HT-29 (cell line): ENCODE data around the gene KIAA0586. TPM values are rescaled to one million over a fixed set of nuclear protein-coding genes. Genes with fewer than 3 reads are reported as not detected.
"Not testable (repeated sequence)": the region's sequence is repeated elsewhere in the genome, so short reads cannot be mapped to it uniquely, and the experiment has no call there.

ENCODE experiments used
- DNase-seq: peaks from one replicate; pipeline ENCODE4 v3.0.0-alpha.2; 2015; ENCODE audit warnings: low spot score
- total RNA-seq: library from RNA; depleted of rRNA; stranded (reverse); fragments of >200 nt; shearing (Covaris generic); gene quantifications from 2 replicates; pipeline ENCODE4 v1.2.3, GENCODE V29; 2014

KIAA0586 gene
- total RNA-seq, 1 experiment from 2014 or later = 5.0 TPM

DNA sequence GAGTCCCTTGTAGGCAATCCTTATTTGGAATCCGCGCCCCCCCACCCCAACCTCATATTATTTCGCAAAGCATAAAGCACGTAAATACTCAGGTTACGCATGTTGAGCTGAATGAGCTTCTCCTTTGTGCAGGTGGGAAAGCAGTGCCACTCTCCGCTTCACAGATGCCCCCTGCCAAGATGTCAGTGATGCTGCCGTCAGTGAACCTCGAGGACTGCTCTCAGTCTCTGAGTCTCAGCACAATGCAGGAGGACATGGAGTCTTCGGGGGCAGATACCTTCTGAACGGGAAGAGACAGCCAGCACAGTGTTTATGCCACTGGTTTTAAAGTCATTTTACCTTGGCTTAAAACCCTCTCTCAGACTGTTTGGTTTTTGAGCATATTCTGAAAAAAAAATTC is 120.1 kb downstream of the KIAA0586 start:
- no peak for DNase-seq

DNA sequence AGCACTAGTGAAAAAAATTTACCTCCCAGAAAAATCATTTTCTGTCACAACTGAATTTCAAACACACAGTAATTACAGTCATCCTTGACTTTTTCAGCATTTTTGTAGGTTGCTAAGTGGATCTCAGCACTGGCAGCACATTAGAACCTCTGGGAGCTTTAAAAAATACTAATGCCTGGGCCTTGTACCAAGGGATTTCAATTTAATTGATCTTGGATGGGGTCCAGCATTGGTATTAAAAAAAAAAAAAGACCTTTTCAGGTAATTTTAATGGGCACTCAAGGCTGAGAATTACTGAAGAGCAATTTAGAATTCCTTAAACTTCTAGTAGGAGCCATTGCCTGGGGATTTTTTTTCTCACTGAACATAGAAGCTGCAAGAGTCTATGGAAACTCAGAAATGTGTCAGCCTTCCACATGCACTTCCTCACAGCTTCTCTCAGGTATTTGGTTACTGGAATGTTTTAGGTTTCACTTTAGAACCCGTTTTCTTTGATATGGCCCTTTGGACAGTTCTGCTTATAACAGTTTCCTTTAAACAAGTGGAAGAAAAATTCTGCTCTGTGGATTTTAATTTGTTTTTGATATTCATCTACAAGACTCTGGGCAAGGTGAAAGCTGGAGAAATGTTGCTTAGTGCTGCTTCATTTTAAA is 121.7 kb downstream of the KIAA0586 start:
- no peak for DNase-seq

DNA sequence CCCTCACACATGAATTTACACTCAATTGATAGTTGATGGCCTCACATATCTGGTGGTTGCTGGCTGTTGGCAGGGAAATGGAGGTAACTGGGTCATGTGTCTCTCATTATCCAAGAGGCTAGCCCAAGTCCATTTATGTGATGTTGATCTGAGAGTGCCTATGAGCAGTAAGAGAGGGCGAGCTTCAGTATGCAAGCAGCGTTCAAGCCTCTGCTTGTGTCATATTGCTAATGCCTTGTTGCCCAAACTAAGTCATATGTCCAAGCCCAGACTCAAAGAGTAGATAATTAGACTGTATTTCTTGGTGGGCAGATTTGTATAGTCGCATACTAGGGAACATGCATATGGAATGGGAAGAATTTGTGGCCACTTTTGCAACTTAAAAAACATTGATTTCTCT is 126.4 kb downstream of the KIAA0586 start:
- no peak for DNase-seq

DNA sequence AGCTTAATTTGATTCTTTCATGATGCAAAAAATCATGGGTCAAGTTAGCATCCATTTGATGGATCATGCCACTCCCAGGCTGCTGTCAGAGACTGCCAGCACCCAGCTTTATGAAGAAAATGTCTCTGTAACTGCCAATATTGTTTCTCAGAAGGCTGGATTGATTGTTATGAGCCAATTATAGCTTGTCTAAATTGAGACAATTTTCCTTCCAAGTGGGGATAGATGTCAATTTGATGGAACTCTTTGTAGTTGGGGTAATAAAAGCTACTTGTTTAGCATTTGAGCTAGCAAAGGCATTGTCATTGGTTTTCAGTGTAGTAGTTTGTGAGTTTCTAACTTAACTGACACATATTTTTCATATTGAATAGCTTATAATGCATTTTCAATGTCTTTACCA is 128.1 kb downstream of the KIAA0586 start:
- DNase-seq = no peak

DNA sequence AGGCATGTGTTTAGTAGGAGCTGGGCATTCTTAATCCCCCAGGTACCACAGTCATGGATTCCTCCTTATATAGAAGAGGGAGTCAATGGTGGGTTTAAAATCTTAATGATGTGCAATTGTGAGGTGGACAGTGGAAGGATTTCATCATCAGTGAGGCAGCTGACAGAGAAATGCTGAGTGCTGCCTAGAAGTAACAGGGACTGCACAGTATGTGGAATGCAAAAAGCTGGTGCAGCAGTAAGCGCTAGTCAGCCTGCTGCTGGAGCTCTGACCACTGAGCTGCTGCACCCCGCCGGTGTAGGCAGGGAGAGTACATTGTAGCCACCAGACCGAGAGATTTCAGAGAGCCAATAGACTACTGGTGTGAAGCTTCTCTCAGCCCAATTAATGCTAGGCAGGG is 129.7 kb downstream of the KIAA0586 start:
- no peak for DNase-seq

DNA sequence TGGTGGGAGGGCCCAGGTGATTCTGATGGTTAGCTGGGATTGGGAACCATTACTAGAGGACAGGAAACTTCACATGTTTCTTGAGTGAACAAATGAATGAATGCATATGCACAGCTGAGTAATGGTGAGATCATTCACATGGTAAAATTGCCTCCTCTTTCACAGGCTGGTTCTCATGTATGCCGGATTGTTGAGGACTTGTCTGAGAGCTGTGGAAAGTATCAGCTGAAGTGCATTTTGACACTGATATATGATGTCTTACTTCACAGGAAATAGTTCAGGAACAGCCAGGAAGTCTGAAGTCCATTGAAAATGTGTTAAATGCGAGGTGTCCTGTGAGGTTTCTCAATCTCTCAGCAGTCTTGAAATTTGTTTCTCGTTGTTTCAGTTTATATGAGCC is 132.7 kb downstream of the KIAA0586 start:
- DNase-seq = no peak

- DNase-seq = no peak
Observed at GRCh38 chr14:58562141-58562540, 134.6 kb downstream of the KIAA0586 start.

GRCh38 chr14:58563978-58564377 is 136.5 kb downstream of the KIAA0586 start:
- DNase-seq = no peak

DNA sequence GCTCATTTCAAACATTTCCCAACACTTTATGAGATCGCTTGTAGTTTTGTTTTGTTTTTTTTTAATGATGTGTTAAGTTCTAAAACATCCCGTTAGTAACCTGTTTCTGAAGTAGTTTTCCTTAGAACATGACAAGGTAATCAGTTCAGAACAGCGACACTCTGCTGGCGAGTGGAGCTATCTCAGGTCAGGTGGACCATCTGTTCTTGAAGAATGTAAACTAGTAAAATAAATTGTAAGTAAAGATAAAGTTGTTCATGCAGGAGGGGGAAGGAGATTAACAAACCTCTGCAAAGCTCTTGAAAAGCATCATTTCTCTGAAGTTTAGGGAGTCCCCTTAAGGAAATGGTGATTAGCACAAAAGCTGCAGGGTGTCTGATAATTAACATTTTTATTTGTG is 138.3 kb downstream of the KIAA0586 start:
- no peak for DNase-seq

DNA sequence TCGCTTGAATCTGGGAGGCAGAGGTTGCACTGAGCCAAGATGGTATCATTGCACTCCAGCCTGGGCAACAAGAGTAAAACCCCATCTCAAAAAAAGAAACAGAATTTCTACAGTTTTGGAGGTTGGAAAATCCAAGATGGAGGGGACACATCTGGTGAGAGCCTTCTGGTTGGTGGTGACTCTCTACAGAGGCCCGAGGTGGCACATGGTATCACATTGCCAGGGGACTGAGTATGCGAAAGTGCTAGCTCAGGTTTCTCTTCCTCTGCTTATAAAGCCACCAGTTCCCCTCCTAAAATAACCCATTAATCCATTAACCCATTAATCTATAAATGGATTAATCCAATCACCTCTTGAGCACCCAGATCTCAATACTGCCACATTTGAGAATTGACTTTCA is 139.5 kb downstream of the KIAA0586 start:
- no peak for DNase-seq

GRCh38 chr14:58568322-58568721 is 140.8 kb downstream of the KIAA0586 start:
- DNase-seq = no peak

GRCh38 chr14:58571256-58571655 is 143.7 kb downstream of the KIAA0586 start:
- no peak for DNase-seq

DNA sequence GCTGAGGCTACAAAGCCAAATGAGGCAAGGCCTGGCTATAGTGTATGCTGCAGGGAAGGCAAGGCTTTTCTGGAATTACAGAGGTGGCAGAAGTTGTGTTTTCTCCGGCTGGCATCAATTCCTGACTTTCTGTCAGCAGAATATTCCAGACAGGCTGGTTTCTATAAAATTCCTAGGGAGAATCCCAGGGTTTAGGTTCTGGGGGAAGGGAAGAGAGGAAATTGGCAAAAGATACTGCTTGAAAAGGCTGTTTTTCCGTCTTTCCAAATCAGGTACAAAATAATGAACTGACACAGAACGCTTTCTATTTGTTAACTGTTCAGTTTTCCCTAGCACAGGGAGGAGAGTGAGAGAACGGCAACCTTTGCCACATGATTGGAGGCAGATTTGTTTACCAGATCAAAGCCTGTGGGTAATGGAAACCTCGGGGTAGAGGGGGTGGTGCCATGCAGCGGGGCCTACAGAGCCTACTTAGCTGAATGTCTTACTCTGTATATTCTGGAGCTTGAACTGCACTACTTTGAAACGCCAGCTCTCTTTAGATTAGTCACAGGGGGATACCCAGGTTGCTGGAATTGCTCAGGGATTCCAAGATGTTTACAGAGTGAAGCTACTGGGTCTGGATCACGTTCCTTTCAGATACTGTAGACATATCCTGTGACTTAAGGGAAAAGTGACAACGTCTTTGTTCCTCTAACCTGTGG is 144.4 kb downstream of the KIAA0586 start:
- DNase-seq = no peak

DNA sequence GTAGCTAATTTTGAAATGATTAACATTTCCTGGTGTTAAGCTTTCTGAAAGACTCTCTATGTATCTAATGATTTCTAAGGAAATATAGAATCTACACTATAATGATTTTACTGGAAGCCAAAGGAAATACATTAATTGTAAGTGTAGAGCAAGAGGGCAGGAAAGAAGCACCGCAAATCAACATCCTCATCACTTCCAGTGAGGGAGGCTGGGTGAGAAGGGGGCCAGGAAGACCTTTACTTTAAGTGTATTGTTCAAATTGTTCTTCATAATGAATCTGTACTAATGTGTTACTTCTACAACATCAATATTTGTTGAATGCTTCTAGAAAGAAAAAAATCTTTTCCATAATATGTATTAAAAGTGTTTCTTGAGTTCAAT is 144.9 kb downstream of the KIAA0586 start:
- DNase-seq = no peak

- DNase-seq = no peak
Observed at GRCh38 chr14:58572863-58573262, 145.3 kb downstream of the KIAA0586 start.

GRCh38 chr14:58574623-58575022 is 147.1 kb downstream of the KIAA0586 start:
- DNase-seq = no peak

DNA sequence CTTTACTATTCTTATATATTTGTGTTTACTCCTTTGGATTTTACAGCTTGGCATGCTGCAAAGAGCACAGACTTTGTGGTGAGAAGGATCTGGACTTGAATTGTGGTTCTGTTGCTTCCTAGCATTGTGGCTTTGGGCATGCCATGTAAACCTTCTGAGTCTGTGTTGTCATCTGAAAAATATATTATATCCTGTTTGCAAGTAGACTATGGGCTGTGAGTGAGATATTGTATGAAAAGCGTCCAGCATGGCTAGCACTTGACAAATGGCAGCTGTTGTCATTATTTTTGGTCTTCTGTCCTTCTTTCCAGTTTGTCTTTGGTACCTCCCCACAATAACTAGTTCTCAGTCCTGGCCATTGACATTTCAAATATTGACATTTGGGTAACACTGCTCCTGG is 148.4 kb downstream of the KIAA0586 start:
- DNase-seq = no peak

- not testable (repeated sequence) for DNase-seq
Observed at GRCh38 chr14:58580035-58580434, 152.5 kb downstream of the KIAA0586 start.

DNA sequence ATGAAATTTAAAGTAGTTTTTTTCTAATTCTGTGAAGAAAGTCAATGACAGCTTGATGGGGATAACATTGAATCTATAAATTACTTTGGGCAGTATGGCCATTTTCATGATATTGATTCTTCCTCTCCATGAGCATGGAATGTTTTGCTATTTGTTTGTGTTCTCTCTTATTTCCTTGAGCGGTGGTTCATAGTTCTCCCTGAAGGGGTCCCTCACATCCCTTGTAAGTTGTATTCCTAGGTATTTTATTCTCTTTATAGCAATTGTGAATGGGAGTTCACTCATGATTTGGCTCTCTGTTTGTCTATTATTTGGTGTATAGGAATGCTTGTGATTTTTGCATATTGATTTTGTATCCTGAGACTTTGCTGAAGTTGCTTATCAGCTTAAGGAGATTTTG is 153.9 kb downstream of the KIAA0586 start:
- not testable (repeated sequence) for DNase-seq

GRCh38 chr14:58584383-58584782 is 156.9 kb downstream of the KIAA0586 start:
- DNase-seq = no peak

DNA sequence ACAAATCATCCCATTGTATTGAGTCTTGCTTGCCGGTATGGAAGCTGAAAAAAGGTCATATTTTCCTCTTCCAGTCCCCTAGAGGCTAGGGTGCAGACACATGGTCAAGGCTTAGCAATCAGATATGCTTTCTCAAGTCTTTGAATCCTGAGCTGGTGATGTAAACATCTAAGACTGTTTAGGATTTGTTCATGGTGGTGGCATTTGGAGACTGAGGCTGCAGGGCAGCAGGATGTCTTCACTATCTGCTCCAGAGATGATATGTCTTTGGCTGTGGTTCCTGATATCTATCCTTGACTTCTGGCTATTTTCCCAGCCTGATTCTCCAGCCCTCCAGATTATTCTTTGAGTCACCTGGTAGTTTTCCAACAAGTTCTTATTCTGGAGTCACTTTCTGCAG is 159.8 kb downstream of the KIAA0586 start:
- DNase-seq = no peak

DNA sequence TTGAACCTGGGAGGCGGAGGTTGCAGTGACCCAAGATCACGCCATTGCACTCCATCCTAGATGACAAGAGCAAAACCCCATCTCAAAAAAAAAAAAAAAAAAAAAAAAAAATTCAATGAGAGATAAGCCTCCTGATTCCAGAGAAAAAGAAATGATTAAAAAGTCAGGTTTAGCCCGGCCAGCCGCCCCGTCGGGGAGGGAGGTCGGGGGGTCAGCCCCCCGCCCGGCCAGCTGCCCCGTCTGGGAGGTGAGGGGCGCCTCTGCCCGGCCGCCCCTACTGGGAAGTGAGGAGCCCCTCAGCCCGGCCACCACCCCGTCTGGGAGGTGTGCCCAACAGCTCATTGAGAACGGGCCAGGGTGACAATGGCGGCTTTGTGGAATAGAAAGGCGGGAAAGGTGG is 160.8 kb downstream of the KIAA0586 start:
- not testable (repeated sequence) for DNase-seq

GRCh38 chr14:58593977-58594376 is 166.5 kb downstream of the KIAA0586 start:
- no peak for DNase-seq

DNA sequence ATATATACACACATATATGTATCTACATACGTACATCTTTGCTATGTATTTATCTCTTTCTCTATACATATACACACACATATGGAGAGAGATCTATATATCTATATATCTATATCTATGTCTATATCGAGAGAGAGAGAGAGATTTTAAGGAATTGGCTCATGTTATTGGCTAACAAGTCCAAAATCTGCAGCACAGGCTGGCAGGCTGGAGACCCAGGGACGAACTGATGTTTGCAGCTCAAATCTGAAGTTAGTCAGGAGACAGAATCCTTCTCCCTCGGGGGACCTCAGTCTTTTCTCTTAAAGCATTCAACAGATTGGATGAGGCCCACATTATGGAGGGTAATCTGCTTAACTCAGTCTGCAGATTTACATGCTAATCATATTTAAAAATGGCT is 169.5 kb downstream of the KIAA0586 start:
- DNase-seq = no peak
